H1 (cell line): ENCODE measurements around the gene RUVBL2. TPM values are rescaled to one million over a fixed set of nuclear protein-coding genes. Genes with fewer than 3 reads are reported as not detected.
A peak's percentile ranks its signal among the peaks of the same experiment; 100 is the strongest.

Experiments used
- CREB1 ChIP-seq: IDR thresholded peaks from 2 replicates; pipeline ENCODE4 v1.6.1; 2012; ENCODE audit warnings: inconsistent platforms
- CTCF ChIP-seq, 3 experiments: IDR thresholded peaks; 1 replicate in 2 of 3; 2 replicates in 1 of 3; pipeline versions ENCODE4 v1.5.1 to v1.6.1; 2011; ENCODE audit warnings: low read length in 3 of 3, mild to moderate bottlenecking in 3 of 3, inconsistent platforms in 2 of 3, low read depth in 1 of 3, moderate library complexity in 1 of 3; ENCODE audit not compliant: insufficient read depth in 1 of 3; ENCODE audit errors: control extremely low read depth in 1 of 3
- EGR1 ChIP-seq: IDR thresholded peaks from 2 replicates; pipeline ENCODE4 v1.6.1; 2011; ENCODE audit warnings: low read depth, low read length, borderline replicate concordance
- JUN ChIP-seq: IDR thresholded peaks from 2 replicates; pipeline ENCODE4 v1.6.1; 2011; ENCODE audit warnings: low read depth, mild to moderate bottlenecking, improper control_type of control experiment, low read length
- KDM4A ChIP-seq: IDR thresholded peaks from one replicate; pipeline ENCODE4 v1.7.1; 2012; ENCODE audit warnings: low read depth, mild to moderate bottlenecking, moderate library complexity, low read length, inconsistent platforms; ENCODE audit not compliant: severe bottlenecking
- PHF8 ChIP-seq: fragments of 200-600 bp; sonication (generic); conservative IDR thresholded peaks from 2 replicates; pipeline ENCODE4 v1.7.1; 2012; ENCODE audit warnings: low read depth, mild to moderate bottlenecking, inconsistent platforms, low read length, moderate library complexity
- POLR2AphosphoS5 ChIP-seq: IDR thresholded peaks from 2 replicates; pipeline ENCODE4 v1.6.1; 2011; ENCODE audit warnings: low read depth, low read length
- RFX5 ChIP-seq: IDR thresholded peaks from 2 replicates; pipeline ENCODE4 v1.6.1; 2011; ENCODE audit warnings: low read depth, low read length, improper control_type of control experiment, borderline replicate concordance
- SUZ12 ChIP-seq: fragments of 200-600 bp; sonication (generic); IDR thresholded peaks from 2 replicates; pipeline ENCODE4 v1.6.1; 2012; ENCODE audit warnings: mild to moderate bottlenecking, inconsistent platforms, low read length, moderate library complexity, mixed read lengths
- TAF1 ChIP-seq: IDR thresholded peaks from 2 replicates; pipeline ENCODE4 v1.6.1; 2011; ENCODE audit warnings: mild to moderate bottlenecking, low read depth, low read length
- TAF7 ChIP-seq: optimal IDR thresholded peaks from 2 replicates; pipeline ENCODE3; 2011; ENCODE audit warnings: low read depth, mild to moderate bottlenecking, inconsistent platforms, low read length, moderate library complexity, borderline replicate concordance
- TBP ChIP-seq: IDR thresholded peaks from 2 replicates; pipeline ENCODE4 v1.6.1; 2011; ENCODE audit warnings: low read depth, low read length, improper control_type of control experiment
- ZNF274 ChIP-seq: IDR thresholded peaks from 2 replicates; pipeline ENCODE4 v1.7.0; 2012; ENCODE audit warnings: low read length, borderline replicate concordance; ENCODE audit errors: extremely low read depth
- polyA plus RNA-seq, 7 experiments: library from polyadenylated mRNA; depleted of rRNA in 3 of 7; stranded (reverse) in 5 of 7; unstranded in 2 of 7; fragments of >200 nt in 5 of 7; fragments of 200-250 nt in 2 of 7; gene quantifications; 1 replicate in 5 of 7; 2 replicates in 1 of 7; 4 replicates in 1 of 7; pipeline versions ENCODE4 v1.2.1 to v1.2.3, GENCODE V29; 2011 to 2013; ENCODE audit warnings: missing spikeins in 2 of 7, mixed read lengths in 2 of 7
- total RNA-seq: library from RNA; stranded (reverse); fragmentation: NEBNext Ultra II Directional; extraction: Animal tissue kit (Norgen Biotek cat#: 25700); gene quantifications from 2 replicates; pipeline ENCODE4 v1.2.1, GENCODE V29; 2021

The RUVBL2 gene
- total and polyA plus RNA-seq, 2 of the 8 experiments (the other 6 are each of a cell fraction or from before 2014, with no cell fraction given) = 152 to 247 TPM

- TF ChIP-seq SUZ12 (no peak), EGR1 (peak; percentile 62), PHF8 (peak; percentile 76), CREB1 (peak; percentile 75), KDM4A (peak; percentile 43), TAF1 (peak; percentile 89), ZNF274 (no peak), CTCF (IDR thresholded peaks at IDR 0.05; ENCODE audit: control extremely low read depth in 1 of 3, insufficient read depth in 1 of 3, low read depth in 1 of 3, low read length in 3 of 3) (peak; percentile 78 to 92 (median 88)), TAF7 (peak; percentile 68), RFX5 (no peak; the same call in 1 of the 2 replicates), JUN (no peak), TBP (peak; percentile 75), POLR2AphosphoS5 (peak; percentile 93)
These were observed at the start of gene RUVBL2, which contains the start of gene GYS1 (continued) for GRCh38 chr19:48993175-48994034.
